Measurements from ENCODE around the gene GNAI1. TPM values are rescaled to one million over a fixed set of nuclear protein-coding genes. Genes with fewer than 3 reads are reported as not detected.

GNAI1 gene
- total RNA-seq, 1 donor from 2014 or later = 50.6 TPM

GRCh38 chr7:80244206-80244916, 109.7 kb downstream of the GNAI1 start:
- no peaks in the 10 kb centered on the region for H3K9me3 ChIP-seq
- TF ChIP-seq CTCF (IDR thresholded peaks at IDR 0.05) (no peak), POLR2AphosphoS5 (IDR thresholded peaks at IDR 0.05; ENCODE audit: insufficient read depth in 1 of 2, low read depth in 1 of 2) (no peak), POLR2A (IDR thresholded peaks at IDR 0.05) (no peak)
- H3K36me3 ChIP-seq = no peaks in the 10 kb centered on the region
- no peak for DNase-seq (ENCODE audit: extremely low spot score in 2 of 2)
- no peak overlapping the region for H3K4me3 ChIP-seq
- intact Hi-C loops (cut with DNase I) = no loop called here
- H3K4me1 ChIP-seq = no peaks in the 10 kb centered on the region
- no peak overlapping the region for H3K27ac ChIP-seq
- no peaks in the 10 kb centered on the region for H3K27me3 ChIP-seq

- DNase-seq (ENCODE audit: extremely low spot score in 2 of 2) = no peak
- no peaks in the 10 kb centered on the region for H3K27me3 ChIP-seq
- no peaks in the 10 kb centered on the region for H3K9me3 ChIP-seq
- no peak overlapping the region for H3K27ac ChIP-seq
- no peak overlapping the region for H3K4me3 ChIP-seq
- intact Hi-C loops (cut with DNase I) = no loop called here
- no peaks in the 10 kb centered on the region for H3K36me3 ChIP-seq
- H3K4me1 ChIP-seq = no peaks in the 10 kb centered on the region
- TF ChIP-seq CTCF (IDR thresholded peaks at IDR 0.05) = no peak
- no peak for TF ChIP-seq POLR2AphosphoS5 (IDR thresholded peaks at IDR 0.05; ENCODE audit: insufficient read depth in 1 of 2, low read depth in 1 of 2)
- no peak for TF ChIP-seq POLR2A (IDR thresholded peaks at IDR 0.05)
Observed at GRCh38 chr7:80247144-80247543, 112.5 kb downstream of the GNAI1 start.

- no peak overlapping the region for H3K27ac ChIP-seq
- H3K27me3 ChIP-seq = no peaks in the 10 kb centered on the region
- no peaks in the 10 kb centered on the region for H3K4me1 ChIP-seq
- DNase-seq (ENCODE audit: extremely low spot score in 2 of 2) = no peak
- no peaks in the 10 kb centered on the region for H3K36me3 ChIP-seq
- H3K4me3 ChIP-seq = no peak overlapping the region
- TF ChIP-seq POLR2AphosphoS5 (IDR thresholded peaks at IDR 0.05; ENCODE audit: insufficient read depth in 1 of 2, low read depth in 1 of 2) = no peak
- no peak for TF ChIP-seq POLR2A (IDR thresholded peaks at IDR 0.05)
- no peak for TF ChIP-seq CTCF (IDR thresholded peaks at IDR 0.05)
- intact Hi-C loops (cut with DNase I) = no loop called here
- H3K9me3 ChIP-seq = no peaks in the 10 kb centered on the region
Observed at GRCh38 chr7:80247891-80248290, 113.3 kb downstream of the GNAI1 start.

GRCh38 chr7:80249184-80249583, 114.6 kb downstream of the GNAI1 start:
- no peaks in the 10 kb centered on the region for H3K9me3 ChIP-seq
- no peak for TF ChIP-seq POLR2AphosphoS5 (IDR thresholded peaks at IDR 0.05; ENCODE audit: insufficient read depth in 1 of 2, low read depth in 1 of 2)
- no peak for TF ChIP-seq POLR2A (IDR thresholded peaks at IDR 0.05)
- TF ChIP-seq CTCF (IDR thresholded peaks at IDR 0.05) = no peak
- H3K4me3 ChIP-seq = no peak overlapping the region
- DNase-seq (ENCODE audit: extremely low spot score in 2 of 2) = no peak
- intact Hi-C loops (cut with DNase I) = no loop called here
- no peaks in the 10 kb centered on the region for H3K36me3 ChIP-seq
- no peaks in the 10 kb centered on the region for H3K27me3 ChIP-seq
- no peaks in the 10 kb centered on the region for H3K4me1 ChIP-seq
- H3K27ac ChIP-seq = no peak overlapping the region

- TF ChIP-seq CTCF (IDR thresholded peaks at IDR 0.05) = no peak
- TF ChIP-seq POLR2AphosphoS5 (IDR thresholded peaks at IDR 0.05; ENCODE audit: insufficient read depth in 1 of 2, low read depth in 1 of 2) = no peak
- TF ChIP-seq POLR2A (IDR thresholded peaks at IDR 0.05) = no peak
- intact Hi-C loops (cut with DNase I) = no loop called here
- DNase-seq (ENCODE audit: extremely low spot score in 2 of 2) = no peak
- no peaks in the 10 kb centered on the region for H3K36me3 ChIP-seq
- no peaks in the 10 kb centered on the region for H3K27me3 ChIP-seq
- H3K9me3 ChIP-seq = no peaks in the 10 kb centered on the region
- H3K27ac ChIP-seq = no peak overlapping the region
- no peaks in the 10 kb centered on the region for H3K4me1 ChIP-seq
- H3K4me3 ChIP-seq = no peak overlapping the region
Observed at GRCh38 chr7:80249619-80250295, 115.1 kb downstream of the GNAI1 start.

Data from vagina (tissue), 2 donors.